Vagina (tissue), 2 donors: ENCODE measurements around the gene SNRNP70.

ENCODE experiments used
- POLR2A ChIP-seq, 2 donors: fragments of 450-650 bp; IDR thresholded peaks; one replicate each; pipeline ENCODE4 v1.6.1; 2017; ENCODE audit warnings: antibody characterized with exemption in 2 of 2, mild to moderate bottlenecking in 2 of 2, moderate library complexity in 2 of 2
- POLR2AphosphoS5 ChIP-seq, 2 donors: sonication (generic); formaldehyde crosslinking; IDR thresholded peaks; one replicate each; pipeline ENCODE4 v1.9.0; 2017; ENCODE audit warnings: antibody characterized with exemption in 2 of 2, mild to moderate bottlenecking in 2 of 2, low read depth in 1 of 2; ENCODE audit not compliant: insufficient read depth in 1 of 2
- TF ChIP-seq, protein P1 (sequence below), 3 experiments: fragments of 450-650 bp in 2 of 3; fragments of 200-600 bp in 1 of 3; sonication (generic) in 1 of 3; IDR thresholded peaks; one replicate each; pipeline ENCODE4 v1.5.1; 2017 to 2019; ENCODE audit warnings: antibody characterized with exemption in 3 of 3, mild to moderate bottlenecking in 2 of 3, moderate library complexity in 2 of 3

DNA sequence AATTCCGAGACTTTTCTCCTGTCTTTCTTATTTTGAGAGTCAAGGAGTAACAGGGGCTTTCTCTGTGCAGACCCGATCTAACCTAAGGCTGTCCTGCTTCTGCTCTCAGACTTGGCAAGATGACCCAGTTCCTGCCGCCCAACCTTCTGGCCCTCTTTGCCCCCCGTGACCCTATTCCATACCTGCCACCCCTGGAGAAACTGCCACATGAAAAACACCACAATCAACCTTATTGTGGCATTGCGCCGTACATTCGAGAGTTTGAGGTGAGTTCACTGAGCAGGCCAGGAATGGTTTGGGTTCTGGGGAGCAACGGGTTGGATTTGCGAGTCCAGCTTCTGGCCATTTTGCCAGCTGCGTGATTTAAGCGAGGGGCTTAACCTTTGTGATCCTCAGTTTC lies 1.0 kb downstream of the SNRNP70 start:
- TF ChIP-seq POLR2AphosphoS5 (IDR thresholded peaks at IDR 0.05; ENCODE audit: insufficient read depth in 1 of 2, low read depth in 1 of 2) (no peak), POLR2A (IDR thresholded peaks at IDR 0.05) (no peak)
- TF ChIP-seq, protein P1, sequence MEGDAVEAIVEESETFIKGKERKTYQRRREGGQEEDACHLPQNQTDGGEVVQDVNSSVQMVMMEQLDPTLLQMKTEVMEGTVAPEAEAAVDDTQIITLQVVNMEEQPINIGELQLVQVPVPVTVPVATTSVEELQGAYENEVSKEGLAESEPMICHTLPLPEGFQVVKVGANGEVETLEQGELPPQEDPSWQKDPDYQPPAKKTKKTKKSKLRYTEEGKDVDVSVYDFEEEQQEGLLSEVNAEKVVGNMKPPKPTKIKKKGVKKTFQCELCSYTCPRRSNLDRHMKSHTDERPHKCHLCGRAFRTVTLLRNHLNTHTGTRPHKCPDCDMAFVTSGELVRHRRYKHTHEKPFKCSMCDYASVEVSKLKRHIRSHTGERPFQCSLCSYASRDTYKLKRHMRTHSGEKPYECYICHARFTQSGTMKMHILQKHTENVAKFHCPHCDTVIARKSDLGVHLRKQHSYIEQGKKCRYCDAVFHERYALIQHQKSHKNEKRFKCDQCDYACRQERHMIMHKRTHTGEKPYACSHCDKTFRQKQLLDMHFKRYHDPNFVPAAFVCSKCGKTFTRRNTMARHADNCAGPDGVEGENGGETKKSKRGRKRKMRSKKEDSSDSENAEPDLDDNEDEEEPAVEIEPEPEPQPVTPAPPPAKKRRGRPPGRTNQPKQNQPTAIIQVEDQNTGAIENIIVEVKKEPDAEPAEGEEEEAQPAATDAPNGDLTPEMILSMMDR (IDR thresholded peaks at IDR 0.05): no peak
